IPS-18c (cell line): ENCODE data around the gene APBA1.
"Not testable (repeated sequence)": the region's sequence is repeated elsewhere in the genome, so short reads cannot be mapped to it uniquely, and the experiment has no call there.

ENCODE experiments used
- H3K4me3 ChIP-seq: 2 replicates; pipeline ENCODE4 v1.7.0; 2013; ENCODE audit warnings: low read depth, mild to moderate bottlenecking, low read length, moderate library complexity; ENCODE audit not compliant: insufficient read depth
- H3K9me3 ChIP-seq: one replicate; pipeline ENCODE4 v1.6.1; 2013; ENCODE audit warnings: mild to moderate bottlenecking, low read length, moderate library complexity; ENCODE audit not compliant: control insufficient read depth, insufficient read depth

Gene APBA1

DNA sequence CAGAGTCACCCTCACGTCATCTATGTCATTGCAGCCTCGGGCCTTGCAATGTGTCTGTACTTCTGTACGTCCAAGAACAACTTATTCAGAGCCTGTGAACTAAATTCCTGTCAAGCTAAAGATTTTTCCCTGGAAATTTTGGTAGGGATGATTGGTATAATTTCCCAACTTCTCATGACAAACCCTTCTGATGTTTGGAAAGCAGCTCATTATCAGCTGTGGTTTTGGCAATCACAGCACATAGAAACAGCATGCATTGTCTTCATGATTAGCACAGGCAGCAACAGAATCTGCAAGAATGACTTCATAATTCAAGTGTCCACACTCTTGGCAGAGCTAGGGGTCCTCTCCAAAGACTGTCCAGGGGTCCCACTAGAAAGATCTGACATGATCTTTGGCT, 49.5 kb downstream of the APBA1 start:
- Histone ChIP-seq H3K9me3 (no peaks in the 10 kb centered on the region), H3K4me3 (no peak overlapping the region)

- no peaks in the 10 kb centered on the region for H3K9me3 ChIP-seq
- H3K4me3 ChIP-seq: no peak overlapping the region
These were observed 50.3 kb downstream of the APBA1 start for GRCh38 chr9:69621730-69622460.

DNA sequence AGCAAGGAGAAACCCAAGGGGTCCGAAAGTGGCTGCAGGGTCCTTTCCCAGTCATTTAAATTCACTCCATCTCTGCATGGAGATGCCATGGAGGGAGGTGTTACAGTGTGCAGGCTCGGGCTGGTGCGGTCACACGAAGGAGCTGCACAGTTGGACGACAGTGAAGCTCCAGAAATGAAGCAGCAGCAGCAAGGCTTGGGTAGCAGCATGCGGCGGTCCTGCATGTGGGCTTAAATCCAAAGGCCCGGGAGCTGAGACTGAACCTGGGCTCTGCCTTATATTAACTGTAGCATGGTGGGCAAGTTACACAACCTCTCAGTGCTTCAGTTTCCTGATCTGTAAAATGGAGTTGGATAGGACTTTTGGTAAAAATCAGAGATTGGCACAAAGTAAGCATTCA, 51.4 kb downstream of the APBA1 start:
- Histone ChIP-seq H3K4me3 (no peak overlapping the region), H3K9me3 (no peaks in the 10 kb centered on the region)

DNA sequence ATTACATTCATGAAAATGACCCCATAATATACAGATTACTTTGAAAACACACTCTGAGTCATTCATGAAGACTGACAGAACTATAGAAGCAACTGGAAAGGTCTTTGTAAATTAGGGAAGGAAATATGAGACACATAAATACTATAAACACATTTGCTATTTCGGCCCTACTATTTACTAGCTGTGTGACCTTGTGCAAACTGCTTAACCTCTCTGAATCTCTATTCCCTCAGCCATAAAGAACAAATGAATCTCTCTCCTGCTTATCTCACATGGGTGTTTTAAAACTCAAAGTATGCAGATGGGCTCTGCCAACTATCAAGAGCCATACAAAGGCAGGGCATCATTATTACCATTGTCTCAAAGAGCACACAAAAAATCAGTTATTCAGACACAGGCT, 52.9 kb downstream of the APBA1 start:
- Histone ChIP-seq H3K4me3 (no peak overlapping the region), H3K9me3 (no peaks in the 10 kb centered on the region)

- no peak overlapping the region for H3K4me3 ChIP-seq
- H3K9me3 ChIP-seq: no peaks in the 10 kb centered on the region
These were observed 55.2 kb downstream of the APBA1 start for GRCh38 chr9:69617006-69617405.

- H3K4me3 ChIP-seq: no peak overlapping the region
- no peaks in the 10 kb centered on the region for H3K9me3 ChIP-seq
These were observed 56.3 kb downstream of the APBA1 start for GRCh38 chr9:69615880-69616279.

GRCh38 chr9:69611221-69611620, 61.0 kb downstream of the APBA1 start:
- H3K4me3 ChIP-seq: no peak overlapping the region

GRCh38 chr9:69609156-69609555, 63.0 kb downstream of the APBA1 start:
- Histone ChIP-seq H3K9me3 (no peaks in the 10 kb centered on the region), H3K4me3 (no peak overlapping the region)

More at GRCh38 chr9:69611221-69611620, 61.0 kb downstream of the APBA1 start:
- H3K9me3 ChIP-seq: no peaks in the 10 kb centered on the region

GRCh38 chr9:69606089-69606488, 66.1 kb downstream of the APBA1 start:
- Histone ChIP-seq H3K4me3 (no peak overlapping the region), H3K9me3 (no peaks in the 10 kb centered on the region)

GRCh38 chr9:69605406-69605805, 66.8 kb downstream of the APBA1 start:
- no peak overlapping the region for H3K4me3 ChIP-seq
- H3K9me3 ChIP-seq: no peaks in the 10 kb centered on the region

GRCh38 chr9:69604568-69605219, 67.5 kb downstream of the APBA1 start:
- Histone ChIP-seq H3K4me3 (no peak overlapping the region), H3K9me3 (no peaks in the 10 kb centered on the region)

DNA sequence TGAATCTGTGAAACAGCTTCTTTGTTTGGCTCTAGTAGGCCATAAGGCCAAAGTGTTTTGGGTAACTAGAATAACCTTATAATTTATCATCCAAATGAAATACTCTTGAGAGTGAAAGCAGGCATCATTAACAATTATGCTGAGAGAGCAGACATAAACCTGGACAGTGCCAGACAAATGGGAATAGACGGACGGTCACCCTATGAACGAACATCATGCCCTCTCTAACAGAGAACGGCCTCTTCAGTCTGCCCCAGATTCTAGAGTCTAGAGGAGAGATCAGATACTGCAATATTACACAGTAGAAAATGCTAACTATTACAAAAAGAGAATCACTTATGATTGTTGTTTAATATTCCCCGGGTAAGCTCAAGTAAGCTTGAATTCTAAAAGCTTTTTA, 68.5 kb downstream of the APBA1 start:
- Histone ChIP-seq H3K4me3 (no peak overlapping the region), H3K9me3 (no peaks in the 10 kb centered on the region)

- Histone ChIP-seq H3K9me3 (no peaks in the 10 kb centered on the region), H3K4me3 (no peak overlapping the region)
These were observed 69.4 kb downstream of the APBA1 start for GRCh38 chr9:69602773-69603172.

DNA sequence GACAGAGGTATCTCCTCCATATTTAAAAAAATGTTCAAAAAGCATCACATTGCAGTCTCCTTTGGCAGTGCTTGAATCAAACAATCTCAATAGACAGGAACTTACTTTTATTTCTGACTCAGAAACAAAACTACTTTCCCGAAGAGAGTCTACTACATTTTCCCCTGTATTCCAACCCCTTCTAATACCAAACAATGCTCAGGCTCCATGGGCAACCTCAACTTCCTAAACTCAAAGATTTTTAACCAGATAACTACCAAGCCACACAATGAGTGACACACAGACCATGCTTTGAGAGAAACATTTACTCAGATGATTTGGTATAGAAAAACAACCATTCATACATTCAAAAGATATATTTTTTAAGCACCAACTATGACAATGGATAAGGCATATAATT, 70.5 kb downstream of the APBA1 start:
- Histone ChIP-seq H3K9me3 (no peaks in the 10 kb centered on the region), H3K4me3 (no peak overlapping the region)

DNA sequence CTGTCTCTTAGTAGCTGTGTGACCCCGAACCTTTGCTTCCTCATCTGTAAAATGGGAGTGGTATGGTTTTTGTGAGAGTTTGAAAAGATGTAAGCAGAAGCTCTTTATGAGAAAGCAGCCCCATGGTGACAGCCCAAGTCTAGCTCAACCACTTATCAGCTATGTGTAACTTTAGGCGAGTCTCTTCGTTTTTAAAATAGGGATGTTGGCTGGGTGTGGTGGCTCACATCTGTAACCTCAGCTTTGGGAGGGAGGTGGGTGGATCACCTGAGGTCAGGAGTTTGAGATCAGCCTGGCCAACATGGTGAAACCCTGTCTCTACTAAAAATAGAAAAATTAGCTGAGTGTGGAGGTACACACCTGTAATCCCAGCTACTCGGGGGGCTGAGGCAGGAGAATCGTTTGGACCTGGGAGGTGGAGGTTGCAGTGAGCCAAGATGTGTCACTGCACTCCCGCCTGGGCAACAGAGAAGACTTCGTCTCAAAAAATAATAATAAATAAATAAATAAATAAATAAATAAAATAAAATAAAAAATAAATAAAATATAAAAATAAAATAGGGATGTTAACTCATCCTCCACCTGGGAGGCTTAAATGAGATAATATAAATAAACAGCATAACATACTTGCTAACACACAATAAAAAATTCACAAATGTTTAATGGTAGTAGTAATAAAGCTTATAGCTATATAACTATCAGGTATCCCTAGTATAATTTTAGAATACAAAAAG, 71.7 kb downstream of the APBA1 start:
- Histone ChIP-seq H3K9me3 (no peaks in the 10 kb centered on the region), H3K4me3 (no peak overlapping the region)

- Histone ChIP-seq H3K9me3 (no peaks in the 10 kb centered on the region), H3K4me3 (no peak overlapping the region)
These were observed 72.8 kb downstream of the APBA1 start for GRCh38 chr9:69599232-69599971.

- not testable (repeated sequence) for H3K9me3 ChIP-seq, H3K4me3 ChIP-seq
These were observed 75.3 kb downstream of the APBA1 start for GRCh38 chr9:69596906-69597305.
